Left ventricle myocardium inferior (tissue), 1 donor: ENCODE results near the gene ZNF787. TPM values are rescaled to one million over a fixed set of nuclear protein-coding genes. Genes with fewer than 3 reads are reported as not detected.

Experiments used
- DNase-seq: peaks from one replicate; pipeline ENCODE4 v3.0.0-alpha.2; 2020
- H3K27ac ChIP-seq: fragments of 200-600 bp; replicated peaks from 2 replicates; pipeline ENCODE4 v1.8.0; 2021
- H3K27me3 ChIP-seq: fragments of 200-600 bp; 2 replicates; pipeline ENCODE4 v1.8.0; 2021; ENCODE audit warnings: low read depth
- H3K36me3 ChIP-seq: fragments of 200-600 bp; 2 replicates; pipeline ENCODE4 v1.8.0; 2021
- H3K4me1 ChIP-seq: fragments of 200-600 bp; 2 replicates; pipeline ENCODE4 v1.8.0; 2021
- H3K4me3 ChIP-seq: fragments of 200-600 bp; 2 replicates; pipeline ENCODE4 v1.8.0; 2021; ENCODE audit warnings: mild to moderate bottlenecking, moderate library complexity
- H3K9me3 ChIP-seq: fragments of 200-600 bp; replicated peaks from 2 replicates; pipeline ENCODE4 v1.8.0; 2021
- CTCF ChIP-seq: fragments of 200-600 bp; IDR thresholded peaks from 2 replicates; pipeline ENCODE4 v1.8.0; 2021; ENCODE audit warnings: antibody characterized with exemption, mild to moderate bottlenecking, borderline replicate concordance
- intact Hi-C: fragments of 100-400 bp; cut with micrococcal nuclease; formaldehyde crosslinking; loops from one replicate; pipeline ENCODE4 v1.11.0; 2022
- total RNA-seq: library from RNA; stranded (reverse); fragmentation: NEBNext Ultra II Directional; extraction: Animal tissue kit (Norgen Biotek cat#: 25700); gene quantifications from one replicate; pipeline ENCODE4 v1.2.1, GENCODE V29; 2021
- donor health status: DM: no; HTN: yes; CAD: no; lungs with severe emphysema.

ZNF787 gene
- total RNA-seq, 1 donor from 2014 or later = 31.8 TPM

GRCh38 chr19:56053596-56053995 lies 67.5 kb downstream of the ZNF787 start:
- Histone ChIP-seq H3K4me3 (no peak overlapping the region), H3K9me3 (no peaks in the 10 kb centered on the region), H3K4me1 (no peaks in the 10 kb centered on the region), H3K36me3 (no peaks in the 10 kb centered on the region), H3K27ac (no peak overlapping the region), H3K27me3 (peaks cover 71% of the 10 kb centered on the region)
- DNase-seq = no peak
- no peak for TF ChIP-seq CTCF
- intact Hi-C loops = no loop called here

Other genes with a start within 250 kb of the ZNF787 start
- gene NLRP13, start 189.0 kb downstream of the ZNF787 start, total RNA-seq = not detected
- not detected for gene NLRP8, start 173.5 kb downstream of the ZNF787 start, total RNA-seq
- gene NLRP5, start 134.5 kb downstream of the ZNF787 start, total RNA-seq = not detected
- 19.2 TPM for gene ZNF444, start 20.0 kb upstream of the ZNF787 start, total RNA-seq
- gene GALP, start 54.7 kb upstream of the ZNF787 start, total RNA-seq = not detected
- not detected for gene ZSCAN5B, start 76.5 kb upstream of the ZNF787 start, total RNA-seq
- not detected for gene ZSCAN5C, start 81.0 kb upstream of the ZNF787 start, total RNA-seq
- gene EDDM13, start 151.5 kb upstream of the ZNF787 start, total RNA-seq = 0.55 TPM
- gene ZSCAN5A, start 193.5 kb upstream of the ZNF787 start, total RNA-seq = 16.7 TPM